GM19238 (cell line): ENCODE data around the gene AKIRIN2.
"Not testable (repeated sequence)": the region's sequence is repeated elsewhere in the genome, so short reads cannot be mapped to it uniquely, and the experiment has no call there.

Source experiments
- DNase-seq: peaks from one replicate; pipeline ENCODE4 v3.0.0; 2011; ENCODE audit warnings: low spot score; ENCODE audit not compliant: insufficient read length

Gene AKIRIN2

DNA sequence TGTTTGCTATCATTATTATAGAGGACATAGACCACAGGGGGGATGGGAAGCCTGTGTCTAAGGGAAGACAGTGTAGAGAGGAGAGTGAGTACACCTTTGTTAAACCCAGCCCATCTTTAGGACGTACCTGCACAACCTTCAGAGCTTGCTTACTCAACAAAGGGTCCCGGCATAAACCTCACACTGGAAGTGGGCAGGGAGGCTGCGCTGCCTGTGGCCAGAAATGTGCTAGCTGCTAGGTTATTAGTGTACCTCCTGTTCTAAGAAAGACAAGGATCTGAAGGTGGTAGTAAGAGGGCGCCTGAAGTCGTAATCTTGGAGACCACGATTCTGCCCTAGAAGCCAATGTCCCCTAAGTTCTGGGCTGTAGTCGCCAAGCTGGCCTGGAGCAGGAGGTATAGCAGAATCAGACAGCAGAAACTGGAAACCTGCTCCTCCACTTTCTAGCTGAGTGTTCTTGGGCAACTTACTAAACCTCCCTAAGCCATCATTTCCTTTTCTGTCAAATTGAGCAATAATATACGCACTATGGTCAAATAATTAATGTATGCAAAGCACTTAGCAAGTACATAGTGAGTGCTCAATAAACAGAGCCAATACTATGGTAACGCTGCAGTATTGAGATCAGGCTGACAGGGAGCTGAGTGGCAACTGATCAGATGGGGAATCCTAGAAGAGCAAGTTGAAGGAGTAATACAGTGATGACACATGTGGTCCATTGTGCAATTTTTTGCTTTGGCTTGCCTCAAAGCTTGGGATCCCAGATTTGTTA lies 16.8 kb upstream of the AKIRIN2 start:
- DNase-seq, result no peak

GRCh38 chr6:87716928-87717614 lies 15.0 kb upstream of the AKIRIN2 start:
- DNase-seq, result no peak

DNA sequence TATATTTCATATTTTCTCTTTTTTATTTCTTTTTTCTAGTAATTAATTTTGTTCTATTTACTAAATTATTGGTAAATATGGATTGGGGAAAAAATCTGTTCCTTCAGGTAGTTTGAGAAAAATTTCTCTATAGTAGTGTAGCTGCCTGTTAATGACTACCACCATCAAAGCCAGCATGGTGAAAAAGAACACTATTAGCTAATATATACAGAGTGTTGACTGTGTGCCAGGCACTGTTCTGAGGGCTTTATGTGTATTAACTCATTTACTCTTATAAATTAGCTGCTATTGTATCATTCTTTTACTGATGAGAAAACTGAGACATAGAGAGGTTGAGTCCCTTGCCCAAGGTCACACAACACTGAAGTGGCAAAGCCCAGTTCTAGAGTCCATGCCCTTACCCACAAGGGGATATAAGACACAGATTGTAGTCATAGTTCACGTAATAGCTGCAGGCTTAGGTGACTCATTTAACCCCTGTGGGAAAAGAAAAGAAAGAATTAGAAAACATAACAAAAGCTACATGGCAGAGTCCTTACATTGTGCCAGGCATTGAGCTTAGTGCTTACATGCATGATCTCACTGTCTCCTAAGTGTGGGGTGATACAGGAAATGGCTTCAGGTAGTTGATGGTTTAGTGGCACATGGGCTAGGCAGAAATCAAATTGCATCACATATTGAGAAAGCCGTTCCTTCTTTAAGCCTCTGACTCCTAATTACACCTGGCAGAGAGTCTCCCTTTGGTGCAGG lies 12.2 kb upstream of the AKIRIN2 start:
- no peak for DNase-seq

GRCh38 chr6:87712713-87713112 lies 10.7 kb upstream of the AKIRIN2 start:
- not testable (repeated sequence) for DNase-seq

DNA sequence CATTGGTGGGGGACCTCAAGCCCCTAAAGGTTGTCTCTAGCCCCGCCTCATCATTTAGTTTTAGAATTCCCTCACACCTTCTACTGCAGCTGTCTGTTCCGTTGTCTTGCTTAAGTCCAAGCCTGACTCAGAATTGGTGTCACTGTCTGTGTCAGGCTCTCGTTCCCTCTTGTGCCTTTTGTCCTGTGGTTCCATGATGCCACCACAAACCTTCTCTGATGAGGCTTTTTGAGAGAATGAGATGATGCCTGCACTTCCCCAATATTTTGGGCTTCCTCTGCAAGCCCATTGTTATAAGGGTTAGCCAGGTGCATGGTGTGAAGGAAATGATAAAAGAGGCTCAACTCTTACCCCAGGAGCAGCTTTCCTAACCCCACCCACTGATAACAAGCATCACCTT lies 8.1 kb upstream of the AKIRIN2 start:
- DNase-seq, result no peak

- DNase-seq, result not testable (repeated sequence)
These were observed 6.8 kb upstream of the AKIRIN2 start for GRCh38 chr6:87708581-87709427.

GRCh38 chr6:87706187-87706966 lies 4.3 kb upstream of the AKIRIN2 start:
- DNase-seq, result no peak

GRCh38 chr6:87705070-87705691 lies 3.1 kb upstream of the AKIRIN2 start:
- no peak for DNase-seq

- not testable (repeated sequence) for DNase-seq
These were observed 1.0 kb upstream of the AKIRIN2 start for GRCh38 chr6:87703039-87703438.

DNA sequence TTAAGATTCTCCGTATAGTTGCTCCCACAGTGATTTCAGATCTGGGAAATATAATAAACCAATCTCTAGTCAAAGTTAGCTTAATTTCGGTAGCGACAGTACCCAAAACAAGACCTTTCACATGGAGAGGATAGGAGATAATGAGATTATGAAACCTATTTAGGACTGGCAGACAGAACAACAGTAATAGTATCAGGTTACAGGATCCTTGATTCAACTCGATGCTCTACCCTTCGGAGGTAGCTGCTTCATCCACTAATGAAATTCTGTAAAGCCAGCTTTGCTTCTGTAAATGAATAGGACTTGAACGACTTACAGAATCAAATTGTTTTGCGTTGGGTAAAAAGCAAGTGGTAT lies 534 bp upstream of the AKIRIN2 start:
- no peak for DNase-seq

GRCh38 chr6:87701344-87701675 lies 723 bp downstream of the AKIRIN2 start:
- DNase-seq, result no peak

DNA sequence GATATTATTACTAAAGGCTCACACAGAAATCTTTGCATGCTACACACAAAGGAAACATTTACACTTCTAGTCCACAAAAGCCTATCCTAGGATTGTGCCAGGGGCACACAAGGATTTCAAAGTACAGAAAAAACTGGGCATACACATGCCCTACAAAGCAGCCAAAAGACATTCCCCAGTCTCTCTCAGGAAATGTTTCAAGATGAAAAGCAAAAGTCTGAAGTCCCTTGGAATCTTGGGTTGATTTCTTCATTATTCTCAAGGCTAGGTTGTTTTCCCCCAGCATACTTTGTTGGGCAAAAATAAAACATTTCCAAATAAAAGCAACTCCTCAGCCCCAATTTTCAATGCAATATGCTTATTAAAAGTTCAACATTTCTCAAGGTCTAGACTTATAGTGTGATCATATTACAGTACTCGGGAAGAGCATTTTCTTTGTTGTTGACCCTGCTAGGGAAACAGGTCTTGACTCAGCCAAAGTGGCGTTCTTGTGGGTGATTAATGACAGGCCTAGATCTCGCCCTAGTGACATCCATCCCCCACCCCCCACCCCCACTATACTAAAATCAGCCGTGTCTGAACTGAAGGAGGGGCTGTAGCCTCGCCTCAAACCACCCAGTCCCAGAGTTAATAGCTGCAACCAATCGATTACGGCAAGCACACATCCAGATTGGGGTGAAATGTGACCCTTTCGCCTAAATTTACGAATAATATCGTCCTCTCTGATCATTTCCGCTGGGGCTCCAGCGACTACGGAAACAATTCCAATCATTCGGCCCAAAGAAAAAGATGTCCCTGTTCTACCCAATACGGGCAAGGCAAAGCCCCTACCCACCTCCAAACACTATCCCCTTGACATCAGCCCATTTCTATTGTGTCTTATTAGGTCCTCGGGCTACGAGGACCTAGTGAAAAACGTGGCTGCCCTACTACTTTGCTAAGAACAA lies 1.4 kb downstream of the AKIRIN2 start:
- peak; percentile 38 for DNase-seq

- no peak for DNase-seq
These were observed 2.5 kb downstream of the AKIRIN2 start for GRCh38 chr6:87699576-87699975.

GRCh38 chr6:87698547-87699006 lies 3.5 kb downstream of the AKIRIN2 start:
- no peak for DNase-seq

DNA sequence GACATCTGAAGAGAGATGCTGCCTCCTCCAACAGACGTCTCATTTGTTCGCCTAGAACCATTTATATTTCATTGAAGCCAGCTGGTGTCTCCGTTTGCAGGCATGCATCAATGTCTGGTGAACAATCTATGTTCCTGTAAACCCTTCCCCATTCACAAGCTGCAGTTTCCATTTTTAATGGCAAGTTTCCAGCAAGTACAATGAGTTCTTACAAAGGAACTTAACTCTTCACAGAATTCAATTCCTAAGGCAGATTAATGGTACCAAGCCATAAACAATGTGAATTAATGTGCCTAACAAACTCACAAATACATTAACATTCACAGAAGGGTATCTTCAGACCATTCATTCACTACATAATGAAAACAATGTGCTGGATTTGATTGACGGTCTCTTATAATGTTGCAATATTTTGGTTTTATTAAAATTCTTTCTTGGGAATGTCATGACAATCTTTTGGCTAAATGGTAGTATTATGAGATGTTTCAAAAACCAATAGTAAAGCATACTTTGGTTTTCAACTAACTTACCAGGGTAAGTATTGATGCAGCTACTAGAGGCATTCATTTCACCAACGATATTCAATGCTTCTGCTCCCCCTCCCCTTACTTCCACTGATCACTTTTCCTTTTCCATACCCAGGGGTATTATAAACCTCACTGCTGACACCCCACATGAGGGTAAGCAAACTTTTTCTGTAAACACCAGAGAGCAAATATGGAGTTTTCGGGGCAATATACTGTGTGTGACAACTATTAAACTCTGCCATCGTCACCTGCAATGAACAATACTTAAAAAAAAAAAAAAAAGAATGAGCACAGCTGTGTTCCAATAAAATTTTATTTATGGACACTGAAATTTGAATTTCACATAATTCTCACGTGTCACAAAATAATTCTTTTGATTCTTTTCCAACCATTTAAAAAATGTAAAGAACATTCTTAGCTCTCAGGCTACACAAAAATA lies 4.2 kb downstream of the AKIRIN2 start:
- no peak for DNase-seq

DNA sequence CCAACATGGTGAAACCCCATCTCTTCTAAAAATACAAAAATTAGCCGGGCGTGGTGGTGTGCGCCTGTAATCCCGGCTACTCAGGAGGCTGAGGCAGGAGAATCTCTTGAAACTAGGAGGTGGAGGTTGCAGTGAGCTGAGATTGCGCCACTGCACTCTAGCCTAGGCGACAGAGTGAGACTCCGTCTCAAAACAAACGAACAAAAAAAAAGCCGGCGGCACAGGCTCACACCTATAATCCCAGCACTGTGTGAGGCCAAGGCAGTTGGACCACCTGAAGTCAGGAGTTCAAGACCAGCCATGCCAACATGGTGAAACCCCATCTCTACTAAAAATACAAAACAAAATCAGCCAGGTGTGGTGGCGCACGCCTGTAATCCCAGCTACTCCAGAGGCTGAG lies 5.2 kb downstream of the AKIRIN2 start:
- DNase-seq, result not testable (repeated sequence)

DNA sequence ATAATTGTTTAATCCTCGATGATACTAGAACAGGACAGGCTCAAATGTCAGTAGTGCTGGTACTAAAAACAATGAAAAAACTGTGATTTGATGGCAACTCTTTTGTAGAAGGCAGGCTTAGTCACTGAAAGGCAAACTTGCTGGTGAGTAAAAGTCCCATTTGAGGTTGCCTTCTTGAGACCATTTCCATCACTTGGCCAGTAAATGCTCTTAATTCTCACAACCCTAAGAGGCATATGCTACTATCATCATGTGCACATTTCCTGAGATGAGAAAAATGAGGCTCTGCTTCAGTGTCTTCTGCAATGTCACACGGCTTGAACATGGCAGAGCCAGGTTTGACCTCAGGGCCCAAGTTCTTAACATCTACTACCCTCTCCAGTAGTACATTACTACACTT lies 9.9 kb downstream of the AKIRIN2 start:
- no peak for DNase-seq

- DNase-seq, result no peak
These were observed 11.6 kb downstream of the AKIRIN2 start for GRCh38 chr6:87690441-87690840.
